ENCODE results near the gene NCCRP1.

The NCCRP1 gene, protein sequence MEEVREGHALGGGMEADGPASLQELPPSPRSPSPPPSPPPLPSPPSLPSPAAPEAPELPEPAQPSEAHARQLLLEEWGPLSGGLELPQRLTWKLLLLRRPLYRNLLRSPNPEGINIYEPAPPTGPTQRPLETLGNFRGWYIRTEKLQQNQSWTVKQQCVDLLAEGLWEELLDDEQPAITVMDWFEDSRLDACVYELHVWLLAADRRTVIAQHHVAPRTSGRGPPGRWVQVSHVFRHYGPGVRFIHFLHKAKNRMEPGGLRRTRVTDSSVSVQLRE

DNA sequence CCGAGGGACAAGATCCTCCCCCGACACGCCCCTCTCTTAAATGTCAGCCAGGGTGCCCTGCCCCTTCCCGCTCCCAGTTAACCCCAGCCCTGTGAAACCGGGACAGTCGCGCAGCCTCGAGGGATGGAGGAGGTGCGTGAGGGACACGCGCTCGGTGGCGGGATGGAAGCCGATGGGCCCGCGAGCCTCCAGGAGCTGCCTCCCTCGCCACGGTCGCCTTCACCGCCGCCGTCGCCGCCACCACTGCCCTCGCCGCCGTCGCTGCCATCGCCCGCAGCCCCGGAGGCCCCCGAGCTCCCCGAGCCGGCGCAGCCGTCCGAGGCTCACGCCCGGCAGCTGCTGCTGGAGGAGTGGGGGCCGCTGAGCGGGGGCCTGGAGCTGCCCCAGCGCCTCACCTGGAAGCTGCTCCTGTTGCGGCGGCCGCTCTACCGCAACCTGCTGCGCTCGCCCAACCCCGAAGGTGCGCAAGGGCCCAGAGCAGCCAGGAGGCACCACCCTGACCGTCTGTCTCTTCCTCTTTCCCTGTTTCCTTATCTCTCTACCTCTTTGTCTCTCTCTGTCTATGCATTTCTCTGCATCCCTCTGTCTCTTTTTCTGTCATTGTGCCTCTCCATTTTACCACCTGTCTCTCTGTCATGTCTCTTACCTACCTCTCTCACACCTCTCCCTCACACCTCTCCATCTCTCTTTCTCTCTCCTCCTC lies at the start of gene NCCRP1:
Gene NCCRP1, plus strand, starts transcription at position 105 of the 703 bp plus-strand sequence. Its CDS starts 19 bp downstream, at position 124.
- DNase-seq (ENCODE audit: low read depth in 2 of 2), result no peak

DNA sequence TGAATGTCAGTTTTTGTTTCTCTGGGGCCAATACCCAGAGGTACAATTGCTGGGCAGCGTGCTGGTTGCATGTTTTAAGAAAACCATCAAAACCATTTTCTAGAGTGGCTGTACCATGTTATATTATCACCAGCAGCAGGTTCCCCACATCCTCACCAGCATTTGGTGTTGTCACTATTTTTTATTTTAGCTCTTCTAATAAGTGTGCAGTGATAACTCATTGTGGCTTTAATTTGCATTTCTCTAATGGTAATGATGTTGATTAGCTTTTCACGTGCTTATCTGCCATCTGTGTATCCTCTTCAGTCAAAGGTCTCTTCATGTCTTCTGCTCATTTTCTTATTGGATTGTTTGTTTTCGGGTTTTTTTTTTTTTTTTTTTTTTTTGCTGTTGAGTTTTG lies 49.3 kb upstream of the NCCRP1 start:
- no peak for DNase-seq (ENCODE audit: low read depth in 2 of 2)

DNA sequence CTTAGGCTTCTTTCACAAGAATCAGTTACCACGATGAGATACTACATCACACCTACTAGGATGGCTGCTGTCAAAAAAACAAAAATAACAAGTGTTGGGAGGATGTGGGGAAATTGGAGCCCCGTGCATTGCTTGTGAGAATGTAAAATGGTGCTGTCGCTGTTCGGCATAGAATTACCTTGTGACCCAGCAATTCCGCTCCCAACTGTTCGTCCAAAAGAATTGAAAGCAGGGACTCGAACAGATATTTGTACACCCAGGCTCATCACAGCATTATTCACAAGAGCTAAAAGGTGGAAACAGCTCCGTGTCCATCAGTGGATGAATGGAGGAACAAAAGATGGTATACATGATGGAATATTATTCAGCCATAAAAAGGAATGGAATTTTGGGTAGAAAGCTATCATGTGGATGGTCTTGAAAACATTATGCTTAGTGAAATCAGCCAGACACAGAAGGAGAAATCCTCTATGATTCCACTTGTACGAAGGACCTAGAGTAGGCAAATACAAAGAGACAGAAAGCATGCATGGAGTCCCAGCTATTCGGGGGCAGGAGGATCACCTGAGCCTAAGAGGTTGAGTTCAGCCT lies 47.7 kb upstream of the NCCRP1 start:
- no peak for DNase-seq (ENCODE audit: low read depth in 2 of 2)

DNA sequence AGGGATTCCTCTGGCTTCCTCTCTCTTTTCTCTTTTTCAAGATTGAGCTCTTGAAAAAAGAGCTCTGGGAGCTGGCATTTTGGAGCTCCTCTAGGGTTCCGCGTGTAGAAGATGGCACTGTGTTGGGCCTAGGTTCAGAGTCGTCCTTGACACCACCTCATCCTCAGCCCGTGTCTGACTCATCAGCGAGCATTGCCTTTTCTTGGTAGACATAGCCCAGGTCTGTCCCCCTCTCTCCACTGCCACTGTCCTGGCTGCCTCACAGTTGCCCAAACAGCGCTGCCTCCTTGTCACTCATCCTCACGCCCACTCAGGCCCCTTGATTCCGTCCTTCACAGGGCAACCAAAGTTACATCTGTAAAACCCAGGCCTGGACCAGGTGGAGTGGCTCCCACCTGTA lies 46.5 kb upstream of the NCCRP1 start:
- no peak for DNase-seq (ENCODE audit: low read depth in 2 of 2)

DNA sequence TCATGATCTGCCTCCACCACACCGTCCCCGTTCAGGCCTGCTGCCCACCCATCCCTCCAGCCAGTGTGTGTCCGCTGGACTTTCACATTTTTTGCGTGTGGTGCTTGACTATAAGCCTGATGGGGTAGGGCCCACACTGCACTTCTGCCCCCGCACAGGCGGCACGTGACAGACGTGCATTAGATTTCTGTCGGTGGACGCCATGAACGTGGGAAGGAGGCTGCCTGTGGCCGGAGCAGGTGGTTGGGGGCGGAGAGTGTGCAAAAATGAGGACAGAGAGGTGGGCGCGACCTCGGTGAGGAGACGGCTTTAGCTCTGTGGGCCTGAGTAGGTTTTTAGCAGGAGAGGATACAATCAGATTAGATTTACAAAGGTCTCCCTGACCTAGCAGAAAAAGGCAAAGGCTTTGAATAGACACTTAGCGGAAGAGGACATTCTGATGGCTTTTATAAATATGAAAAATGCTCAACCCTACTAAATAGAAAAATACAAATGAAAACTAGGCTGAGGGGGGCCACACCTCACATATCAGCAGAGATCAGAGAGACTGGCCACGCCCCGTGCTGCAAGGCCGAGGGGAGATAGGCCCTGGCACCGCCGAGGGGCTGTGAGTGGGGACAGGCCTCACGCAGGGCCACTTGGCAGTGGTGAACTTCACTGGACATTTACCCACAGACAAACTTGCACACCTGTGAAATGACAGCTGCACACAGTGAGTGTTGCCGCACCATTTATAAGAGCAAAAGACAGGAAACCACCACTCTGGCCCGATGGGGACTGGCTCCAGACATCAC lies 45.8 kb upstream of the NCCRP1 start:
- no peak for DNase-seq (ENCODE audit: low read depth in 2 of 2)

DNA sequence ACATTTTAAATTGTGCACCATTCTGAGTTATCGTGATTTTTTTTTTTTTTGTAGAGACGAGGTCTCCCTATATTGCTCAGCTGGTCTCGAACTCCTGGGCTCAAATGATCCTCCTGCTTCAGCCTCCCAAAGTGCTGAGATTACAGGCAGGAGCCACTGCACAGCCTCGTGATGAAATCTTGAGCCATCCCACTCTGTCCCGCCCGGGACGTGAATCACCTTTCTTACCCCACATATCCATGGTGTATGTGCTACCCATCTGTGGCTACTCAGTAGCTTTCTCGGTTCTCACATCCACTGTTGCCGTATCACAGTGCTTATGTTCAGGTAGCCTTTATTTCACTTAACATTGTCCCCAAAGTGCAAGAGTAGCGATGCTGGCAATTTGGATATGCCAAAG lies 44.7 kb upstream of the NCCRP1 start:
- DNase-seq (ENCODE audit: low read depth in 2 of 2), result no peak

DNA sequence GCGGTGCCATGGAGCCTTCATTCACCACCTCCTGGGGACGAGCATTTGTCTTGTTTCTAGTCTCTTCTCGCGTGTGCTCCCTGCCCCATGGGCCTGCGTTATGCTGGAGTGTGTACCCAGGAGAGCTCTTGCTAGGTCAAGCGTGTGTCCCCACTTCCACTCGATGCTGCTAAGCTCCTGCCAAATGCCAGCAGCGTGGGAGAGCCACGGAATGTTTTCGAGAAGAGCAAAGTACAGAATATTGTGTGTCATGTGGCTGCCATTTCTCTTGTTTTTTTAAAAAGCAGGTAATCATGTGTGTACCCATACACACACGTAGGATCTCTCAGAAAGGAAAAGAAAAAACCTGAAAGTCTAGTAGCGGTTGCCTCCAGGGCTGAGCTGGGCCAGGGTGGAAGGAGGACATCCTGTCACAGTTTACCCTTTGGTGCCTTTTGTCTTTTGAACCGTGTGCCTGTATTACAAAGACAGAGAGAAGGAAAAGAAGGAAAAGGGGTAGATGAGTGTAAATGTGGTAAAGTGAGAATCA lies 42.6 kb upstream of the NCCRP1 start:
- DNase-seq (ENCODE audit: low read depth in 2 of 2), result no peak

DNA sequence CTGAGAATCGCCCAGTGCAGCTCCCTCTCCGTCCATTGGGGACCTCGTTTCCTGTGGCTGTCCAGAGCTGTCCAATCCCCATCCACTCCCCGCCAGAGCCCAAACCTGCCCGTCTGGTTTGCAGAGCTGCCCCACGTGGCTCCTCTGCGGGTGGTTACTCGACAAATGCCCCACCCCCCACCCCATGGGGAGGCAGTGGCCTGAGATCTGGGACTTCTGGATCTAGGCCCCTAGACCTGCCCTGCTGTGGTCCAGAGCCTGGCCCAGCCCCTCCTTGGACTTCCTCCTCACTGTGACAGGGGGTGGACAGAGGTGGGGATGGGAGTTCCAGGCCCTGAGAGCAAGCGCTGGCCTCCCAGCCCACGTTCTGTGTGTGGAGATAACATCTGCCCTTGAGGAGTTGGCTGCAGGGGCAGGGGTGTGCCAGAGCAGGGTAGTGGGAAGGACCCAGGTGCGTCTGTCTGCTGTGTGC lies 42.1 kb upstream of the NCCRP1 start:
- no peak for DNase-seq (ENCODE audit: low read depth in 2 of 2)

DNA sequence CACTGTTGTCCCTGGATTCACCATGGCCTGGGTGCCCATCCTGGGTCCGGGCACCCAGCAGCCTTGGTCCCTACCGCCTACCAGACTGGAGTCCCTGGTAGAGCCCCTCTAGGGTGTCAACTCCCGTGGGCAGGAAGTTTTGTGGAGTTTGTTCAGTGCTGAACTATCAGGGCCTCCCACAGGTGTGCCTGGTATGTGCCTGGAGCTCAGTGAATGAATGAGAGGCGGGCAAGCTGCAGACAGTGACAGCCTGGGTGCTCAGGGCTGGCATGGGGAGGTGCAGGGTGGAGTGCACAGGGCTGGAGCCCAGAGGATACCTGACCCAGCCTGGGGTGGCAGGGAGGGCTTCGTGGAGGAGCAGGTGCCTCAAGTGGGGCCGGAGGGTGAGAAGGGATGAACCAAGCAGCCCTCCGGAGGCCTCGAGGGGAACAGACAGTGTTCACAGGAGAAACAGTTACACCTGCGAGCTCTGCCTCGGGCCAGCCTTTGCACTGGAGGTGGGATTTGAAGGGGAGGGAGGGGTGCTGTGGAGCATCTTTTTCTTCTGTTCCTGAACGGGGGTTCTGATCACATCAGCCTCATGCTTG lies 41.6 kb upstream of the NCCRP1 start:
- no peak for DNase-seq (ENCODE audit: low read depth in 2 of 2)

DNA sequence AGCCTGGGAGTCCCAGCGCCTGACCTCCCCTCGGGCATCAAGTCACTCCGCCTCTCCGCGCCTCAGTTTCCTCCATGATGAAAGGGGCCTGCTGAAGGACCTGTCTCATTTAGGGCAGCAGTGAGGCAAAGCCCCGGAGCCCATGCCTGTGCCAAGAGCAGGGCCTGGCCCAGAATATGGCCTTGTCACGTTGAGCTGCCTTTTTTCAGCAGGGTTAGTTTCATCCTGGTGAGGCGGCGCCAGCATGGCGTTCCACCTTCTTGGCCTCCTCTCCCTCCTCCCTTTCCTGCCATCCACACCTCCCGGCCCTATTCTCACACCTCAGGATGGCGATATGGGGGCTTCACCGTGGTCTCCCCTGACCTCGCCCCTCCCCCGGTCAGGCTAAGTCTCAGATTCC lies 41.0 kb upstream of the NCCRP1 start:
- no peak for DNase-seq (ENCODE audit: low read depth in 2 of 2)

DNA sequence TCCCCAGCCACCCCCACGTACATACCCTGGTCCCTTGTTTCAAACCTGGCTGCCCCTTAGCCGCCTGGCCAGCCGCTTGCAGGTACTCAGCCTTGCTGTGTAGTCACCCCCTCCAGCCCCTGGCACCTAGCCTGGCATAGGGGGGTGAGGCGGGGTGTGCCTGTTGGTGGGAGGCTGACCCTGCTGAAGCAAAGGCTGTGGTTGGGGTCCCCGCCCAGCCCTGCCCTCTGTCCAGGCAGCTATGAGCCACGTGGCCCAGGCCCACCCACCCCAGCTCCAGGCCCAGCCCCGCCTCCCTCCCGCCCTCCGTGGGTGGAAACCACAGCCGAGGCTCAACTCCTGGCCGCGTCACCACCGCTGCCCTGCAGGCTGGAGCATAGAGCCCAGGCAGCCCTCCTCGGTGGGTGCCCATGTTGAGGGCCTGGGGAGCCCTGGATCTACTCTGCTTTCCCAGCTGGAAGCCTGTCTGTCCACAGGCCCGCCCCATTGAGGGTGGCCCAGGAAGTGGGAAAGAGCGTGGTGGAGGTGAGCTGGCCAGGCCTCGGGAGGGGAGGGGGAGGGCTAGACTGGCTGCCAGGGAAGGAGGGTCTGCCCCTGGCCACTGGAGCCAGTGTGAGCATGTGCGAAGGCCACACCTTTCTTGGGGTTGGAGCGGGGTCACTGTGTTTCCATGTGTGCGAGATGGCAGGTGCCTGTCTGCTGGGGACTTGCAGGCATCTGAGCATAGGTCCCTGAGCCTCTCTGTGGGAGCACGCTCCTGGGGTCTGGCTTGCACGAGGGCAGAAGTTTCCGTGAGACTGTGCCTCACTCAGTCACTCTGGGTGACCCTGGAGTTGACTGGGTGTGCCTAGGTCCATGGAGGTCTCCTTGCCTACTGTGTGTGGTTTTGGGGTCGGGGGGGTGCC lies 40.2 kb upstream of the NCCRP1 start:
- DNase-seq (ENCODE audit: low read depth in 2 of 2), result no peak

DNA sequence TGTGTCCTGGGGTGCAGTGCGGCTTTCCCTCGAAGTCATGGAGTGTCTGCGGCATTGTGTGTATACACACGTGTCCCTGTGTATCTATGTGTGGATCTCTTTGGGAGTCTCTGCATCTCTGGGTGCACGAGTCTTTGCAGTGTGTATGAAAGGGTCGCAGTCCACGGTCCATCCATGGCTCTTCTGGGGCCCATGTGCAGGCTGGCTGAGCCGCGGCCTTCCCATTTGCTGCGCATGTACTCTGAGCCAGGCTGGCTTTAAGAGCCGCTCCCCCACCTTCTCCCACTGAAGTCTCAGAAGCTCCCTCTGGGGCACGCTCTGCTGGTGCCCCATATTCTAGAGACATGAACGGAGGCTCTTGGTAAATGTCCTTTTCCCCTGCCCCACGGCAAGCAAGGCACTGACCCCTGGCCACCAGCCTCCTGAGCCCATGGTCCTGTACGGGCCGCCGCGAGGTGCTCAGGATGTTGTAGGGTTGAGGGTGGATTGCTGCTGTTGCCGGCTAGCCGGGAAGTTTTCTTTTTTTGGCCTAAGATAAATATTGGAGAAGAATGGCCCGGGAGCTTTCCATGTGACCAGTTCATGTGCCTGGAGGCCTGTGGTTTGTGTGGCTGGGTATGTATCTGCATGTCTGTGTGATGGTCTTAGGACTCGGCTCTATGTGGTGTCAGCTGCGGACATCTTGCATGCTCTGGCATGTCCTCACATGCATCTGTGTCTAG lies 39.3 kb upstream of the NCCRP1 start:
- DNase-seq (ENCODE audit: low read depth in 2 of 2), result no peak

DNA sequence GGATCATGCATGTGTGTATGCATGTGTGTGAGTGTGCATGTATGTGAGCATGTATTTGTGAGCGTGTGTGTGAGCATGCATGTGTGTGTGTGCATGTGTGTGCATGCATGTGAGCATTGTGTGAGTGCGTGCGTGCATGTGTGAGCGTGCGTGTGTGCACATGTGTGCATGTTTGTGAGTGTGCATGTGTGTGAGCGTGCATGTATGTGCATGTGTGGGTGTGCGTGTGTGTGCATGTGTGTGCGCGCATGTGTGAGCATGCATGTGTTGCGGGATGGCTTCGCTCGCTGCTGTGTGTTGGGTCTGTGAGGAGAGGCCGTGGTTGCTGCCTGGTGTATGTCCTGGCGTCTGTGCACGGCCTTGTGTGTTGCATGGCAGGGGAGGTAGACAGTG lies 38.8 kb upstream of the NCCRP1 start:
- no peak for DNase-seq (ENCODE audit: low read depth in 2 of 2)

DNA sequence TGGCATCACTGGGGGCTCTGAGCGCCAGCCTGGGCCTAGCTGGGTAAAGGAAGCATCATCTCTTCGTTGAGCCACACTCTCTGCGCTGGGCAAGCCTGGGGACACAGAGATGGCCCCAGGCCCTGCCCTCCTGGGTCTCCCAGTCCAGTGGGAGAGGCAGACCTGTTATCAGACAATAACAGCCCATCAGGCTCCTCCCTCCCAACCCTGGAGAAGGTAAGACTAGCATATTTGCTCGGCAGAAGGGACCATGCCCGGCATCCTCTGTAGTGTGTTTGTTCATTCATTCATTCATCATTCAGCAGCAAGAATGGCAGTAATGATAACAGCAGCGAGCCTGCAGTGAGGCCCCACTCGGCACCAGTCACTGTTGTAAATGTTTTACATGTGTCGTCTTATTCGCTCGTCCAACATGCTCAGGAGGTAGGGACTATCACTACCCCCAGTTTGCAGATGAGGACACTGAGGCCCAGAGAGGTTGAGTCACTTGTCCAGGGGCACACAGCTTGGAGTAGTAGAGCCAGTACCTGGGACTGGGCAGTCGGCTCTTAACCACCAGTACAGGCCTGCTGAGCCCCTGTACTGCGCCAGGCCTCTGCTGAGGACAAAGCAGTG lies 38.0 kb upstream of the NCCRP1 start:
- no peak for DNase-seq (ENCODE audit: low read depth in 2 of 2)

DNA sequence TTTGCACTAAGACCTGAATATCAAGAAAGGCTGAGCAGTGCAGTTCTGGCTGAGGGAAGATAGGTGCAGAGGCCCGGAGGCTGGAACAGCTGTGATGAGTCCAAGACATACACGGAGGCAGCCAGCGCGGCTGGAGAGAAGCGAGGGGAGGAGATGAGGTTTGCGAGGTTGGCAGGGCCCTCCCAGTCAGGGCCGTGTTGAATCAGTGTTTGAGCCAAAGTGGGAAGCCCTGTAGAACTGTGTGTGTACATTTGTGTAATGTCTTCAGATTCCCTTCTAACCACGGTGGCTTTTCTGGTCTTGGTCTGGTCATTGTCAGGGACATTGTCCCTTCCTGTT lies 36.3 kb upstream of the NCCRP1 start:
- no peak for DNase-seq (ENCODE audit: low read depth in 2 of 2)

DNA sequence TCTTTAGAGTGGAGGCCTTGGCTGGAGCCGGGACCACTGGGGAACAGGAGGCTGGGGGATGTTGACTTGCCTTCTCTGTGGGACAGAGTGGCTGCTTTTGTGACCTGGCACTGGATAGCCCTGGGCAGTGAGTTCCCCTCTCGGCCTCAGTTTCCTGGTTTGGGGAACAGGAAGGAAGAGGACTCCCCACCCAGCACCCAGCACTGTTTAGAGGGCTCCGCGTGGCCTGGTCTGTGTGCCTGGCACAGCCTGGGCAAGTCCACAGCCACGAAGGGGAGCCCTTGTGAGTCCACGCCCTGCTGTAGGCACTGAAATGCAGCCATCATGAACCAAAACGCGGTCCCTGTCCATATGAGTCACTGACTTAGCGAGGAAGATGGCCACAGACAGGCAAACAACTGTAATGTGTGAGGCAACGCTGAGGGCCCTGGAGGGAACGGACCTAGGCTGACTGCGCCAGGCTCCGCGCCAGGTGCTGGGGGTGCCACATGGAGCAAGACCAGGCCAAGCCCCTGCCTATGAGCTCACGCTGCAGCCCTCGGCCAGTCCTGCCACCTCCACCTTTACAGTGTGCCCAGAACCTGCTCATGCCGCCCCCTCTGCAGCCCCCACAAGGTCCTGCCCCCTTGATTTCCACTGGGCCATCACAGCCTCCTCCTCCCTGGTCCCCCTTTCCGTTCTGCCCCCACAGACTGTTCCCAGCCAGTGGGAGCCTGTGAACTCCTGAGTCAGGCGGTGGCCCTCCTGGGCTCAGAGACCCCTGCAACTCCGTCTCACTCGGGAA lies 35.7 kb upstream of the NCCRP1 start:
- DNase-seq (ENCODE audit: low read depth in 2 of 2), result no peak

DNA sequence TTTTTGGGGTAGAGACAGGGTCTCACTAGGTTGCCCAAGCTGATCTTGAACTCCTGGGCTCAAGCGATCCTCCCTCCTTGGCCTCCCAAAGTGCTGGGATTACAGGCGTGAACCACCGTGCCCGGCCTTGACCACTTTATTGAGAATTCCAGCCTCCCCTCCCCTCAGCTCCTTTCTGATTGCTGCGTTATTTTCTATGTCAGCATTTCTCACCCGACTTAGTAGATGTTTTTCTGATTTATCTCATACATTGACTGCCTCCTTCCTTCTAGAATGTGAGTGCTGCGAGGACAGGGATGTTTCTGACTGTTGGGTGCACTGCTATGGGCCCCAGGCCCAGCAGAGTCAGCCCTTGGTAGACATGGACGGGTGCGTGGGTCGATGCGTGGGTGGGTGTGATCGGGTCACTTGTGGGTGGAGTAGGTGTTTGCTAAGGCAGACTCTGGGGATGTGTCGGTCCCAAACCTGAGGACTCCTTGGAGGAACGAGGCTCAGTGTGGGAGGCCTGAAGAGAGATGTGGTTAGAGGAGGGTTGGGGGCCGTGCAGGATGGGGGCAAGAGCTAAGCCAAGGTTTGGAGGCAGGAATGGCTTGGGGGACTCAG lies 34.2 kb upstream of the NCCRP1 start:
- no peak for DNase-seq (ENCODE audit: low read depth in 2 of 2)

DNA sequence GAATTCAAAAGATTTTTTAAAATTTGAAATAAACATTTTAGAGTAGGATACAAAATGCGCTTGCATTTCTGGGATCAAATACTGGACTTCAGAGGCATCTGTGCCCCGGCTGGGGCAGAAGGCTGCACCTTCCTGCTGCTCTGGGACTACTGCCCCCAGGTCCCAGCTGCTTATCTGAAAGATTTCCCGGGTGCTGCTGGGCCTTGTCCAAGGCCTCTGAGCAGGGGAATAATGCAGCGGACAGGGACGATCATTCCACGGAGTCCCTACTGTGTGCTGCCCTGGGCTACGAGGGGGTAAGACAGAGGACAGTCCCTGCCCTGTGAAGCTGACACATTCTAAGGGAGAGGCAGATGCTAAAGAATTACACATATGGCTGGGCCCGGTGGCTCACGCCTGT lies 33.1 kb upstream of the NCCRP1 start:
- no peak for DNase-seq (ENCODE audit: low read depth in 2 of 2)

Measured in stimulated activated CD8-positive, alpha-beta memory T cell treated with anti-CD3 and anti-CD28 coated beads, Interleukin-15, amount 100 ng/mL, for 48 hours (primary cell).